COR-L47 (cell line): ENCODE results near the gene GPR132.
"Not testable (repeated sequence)": the region's sequence is repeated elsewhere in the genome, so short reads cannot be mapped to it uniquely, and the experiment has no call there.

ENCODE experiments used
- DNase-seq: peaks from one replicate; lab custom pipeline; 2025; lab: John Stamatoyannopoulos, UW

The GPR132 gene

GRCh38 chr14:105065280-105066228 lies at the start of gene GPR132:
Gene GPR132, minus strand, starts transcription at chr14:105065430. Its CDS starts 10,010 bp downstream, at chr14:105055420.
- no peak for DNase-seq

DNA sequence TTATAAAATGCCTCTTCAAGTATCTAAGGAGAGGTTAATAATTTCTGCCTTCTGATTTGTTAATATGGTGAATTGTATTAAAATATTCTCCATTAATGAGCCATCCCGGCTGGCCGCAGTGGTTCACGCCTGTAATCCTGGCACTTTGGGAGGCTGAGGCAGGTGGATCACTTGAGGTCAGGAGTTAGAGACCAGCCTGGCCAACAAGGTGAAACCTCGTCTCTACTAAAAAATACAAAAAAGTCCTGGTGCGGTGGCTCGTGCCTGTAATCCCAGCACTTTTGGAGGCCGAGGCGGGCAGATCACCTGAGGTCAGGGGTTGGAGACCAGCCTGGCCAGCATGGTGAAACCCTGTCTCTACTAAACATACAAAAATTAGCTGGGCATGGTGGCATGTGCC lies 44.0 kb upstream of the GPR132 start:
- DNase-seq, result not testable (repeated sequence)

DNA sequence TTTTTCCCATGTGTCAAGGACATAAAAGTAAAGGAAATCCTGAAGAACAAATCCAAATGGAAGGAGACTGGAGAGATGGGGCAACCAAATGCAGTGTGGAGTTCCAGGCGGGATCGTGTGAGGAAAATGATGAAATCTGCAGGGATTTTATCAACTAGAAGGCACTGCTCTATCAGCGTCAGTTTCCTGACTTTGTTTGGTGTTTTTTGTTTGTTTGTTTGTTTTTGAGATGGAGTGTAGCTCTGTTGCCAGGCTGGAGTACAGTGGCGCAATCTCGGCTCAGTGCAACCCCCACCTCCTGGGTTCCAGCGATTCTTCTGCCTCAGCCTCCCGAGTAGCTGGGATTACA lies 43.3 kb upstream of the GPR132 start:
- no peak for DNase-seq

DNA sequence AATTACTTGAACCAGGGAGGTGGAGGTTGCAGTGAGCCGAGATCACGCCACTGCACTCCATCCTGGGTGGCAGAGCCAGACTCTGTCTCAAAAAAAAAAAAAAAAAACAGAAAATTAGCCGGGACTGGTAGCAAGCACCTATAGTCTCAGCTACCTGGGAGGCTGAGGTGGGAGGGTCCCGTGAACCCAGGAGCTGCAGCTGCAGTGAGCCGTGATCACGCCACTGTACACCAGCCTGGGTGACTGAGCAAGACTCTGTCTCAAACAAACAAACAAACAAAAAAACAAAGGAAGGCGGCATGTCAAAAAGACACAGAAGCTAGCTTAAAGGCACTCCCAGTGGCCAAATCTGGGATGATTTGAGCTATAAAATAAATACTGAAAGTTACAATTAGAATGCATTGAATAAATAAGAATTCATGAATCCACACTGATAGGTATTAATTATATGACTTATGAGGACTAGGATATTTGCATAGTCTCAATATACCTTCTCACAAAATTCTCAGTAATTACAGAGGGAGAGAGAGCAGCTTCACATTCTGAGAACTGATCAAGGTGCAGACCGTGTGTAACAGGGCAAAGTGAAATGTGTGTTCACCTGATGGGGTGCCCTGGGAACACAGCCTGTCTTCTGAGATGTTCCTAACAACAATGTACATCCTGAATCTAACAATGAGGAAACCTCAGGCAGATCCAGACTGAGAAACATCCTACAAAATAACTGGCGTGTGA lies 42.7 kb upstream of the GPR132 start:
- no peak for DNase-seq

DNA sequence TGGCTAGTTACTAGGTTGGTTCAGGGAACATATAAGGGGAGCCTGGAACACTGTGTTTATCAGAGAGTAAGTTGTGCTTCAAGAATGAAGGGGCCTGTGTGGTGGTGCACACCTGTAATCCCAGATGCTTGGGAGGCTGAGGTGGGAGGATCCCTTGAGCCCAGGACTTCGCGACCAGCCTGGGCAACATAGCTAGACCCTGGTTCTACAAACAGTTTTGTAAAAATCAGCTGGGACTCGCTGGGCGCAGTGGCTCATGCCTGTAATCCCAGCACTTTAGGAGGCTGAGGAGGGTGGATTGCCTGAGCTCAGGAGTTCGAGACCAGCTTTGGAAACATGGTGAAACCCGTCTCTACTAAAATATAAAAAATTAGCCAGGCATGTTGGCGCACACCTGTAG lies 42.1 kb upstream of the GPR132 start:
- DNase-seq, result no peak

DNA sequence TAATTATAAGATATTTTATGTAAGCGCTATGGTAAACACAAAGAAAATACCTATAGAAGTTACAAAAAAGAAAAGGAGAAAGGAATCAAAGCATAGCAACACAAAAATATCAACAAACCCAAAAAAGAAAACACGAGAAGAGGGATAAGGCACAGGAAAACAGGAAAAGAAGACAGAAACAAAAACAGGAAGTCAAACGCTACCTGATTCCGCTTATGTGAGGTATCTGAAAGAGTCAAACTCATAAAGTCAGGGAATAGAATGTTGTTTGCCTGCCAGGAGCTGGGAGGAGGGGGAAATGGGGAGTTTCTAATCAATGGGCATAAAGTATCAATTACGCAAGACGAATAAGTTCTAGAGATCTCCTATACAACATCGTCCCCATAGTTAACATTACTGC lies 39.9 kb upstream of the GPR132 start:
- DNase-seq, result no peak

DNA sequence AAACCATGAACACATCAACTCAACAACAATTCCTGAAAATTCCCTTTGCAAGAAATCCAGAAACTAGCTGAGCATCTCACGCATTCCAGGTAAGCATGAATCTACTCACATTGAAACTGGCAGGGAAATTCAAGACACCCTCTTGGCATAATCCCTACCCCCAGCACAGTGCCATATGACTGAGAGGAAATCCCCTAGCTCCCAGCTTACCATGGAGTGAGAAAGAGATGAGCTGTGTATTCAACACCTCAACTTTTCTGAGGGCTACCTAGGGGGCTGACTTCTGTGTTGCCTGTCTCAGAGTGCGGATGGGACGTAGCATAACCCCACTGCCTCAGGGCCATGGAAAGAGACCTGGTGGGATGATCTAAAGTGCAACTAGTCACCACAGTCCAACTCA lies 37.7 kb upstream of the GPR132 start:
- no peak for DNase-seq

- DNase-seq, result no peak
Measured at GRCh38 chr14:105102361-105102870, 37.2 kb upstream of the GPR132 start.

DNA sequence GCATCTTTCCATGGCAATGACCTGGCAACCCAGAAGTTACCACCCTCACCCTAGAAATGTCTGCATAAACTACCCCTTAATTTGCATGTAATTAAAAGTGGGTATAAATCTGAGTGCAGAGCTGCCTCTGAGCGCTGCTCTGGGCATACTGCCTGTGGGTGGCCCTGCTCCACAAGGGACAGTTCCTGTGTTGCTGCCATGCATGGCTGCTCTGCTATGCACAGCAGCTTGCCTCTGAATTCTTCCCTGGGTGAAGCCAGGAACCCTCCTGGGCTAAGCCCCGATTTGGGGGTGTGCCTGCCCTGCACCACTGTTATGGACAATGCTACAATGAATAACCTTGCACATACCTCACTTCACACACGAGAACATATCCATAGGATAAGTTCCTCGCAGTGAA lies 35.7 kb upstream of the GPR132 start:
- no peak for DNase-seq

GRCh38 chr14:105099778-105100177 lies 34.5 kb upstream of the GPR132 start:
- DNase-seq, result no peak

DNA sequence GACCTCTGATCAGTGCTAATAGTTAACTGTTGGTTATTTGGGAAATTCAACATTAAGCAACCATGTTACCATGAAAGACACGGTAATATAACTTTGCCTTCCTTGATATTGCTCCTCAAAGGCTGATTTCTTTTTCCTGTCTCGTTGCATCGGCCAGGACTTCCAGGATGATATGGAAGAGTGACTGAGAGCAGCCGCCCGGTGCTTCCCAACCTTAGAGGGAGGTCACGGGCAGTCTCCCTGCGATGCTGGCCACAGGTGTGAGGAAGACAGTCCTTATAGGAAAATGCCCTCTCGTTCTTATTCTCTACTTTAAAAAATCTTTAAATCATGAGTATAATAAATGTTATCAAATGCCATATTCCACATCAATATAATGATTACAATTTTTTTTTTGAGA lies 33.1 kb upstream of the GPR132 start:
- no peak for DNase-seq

DNA sequence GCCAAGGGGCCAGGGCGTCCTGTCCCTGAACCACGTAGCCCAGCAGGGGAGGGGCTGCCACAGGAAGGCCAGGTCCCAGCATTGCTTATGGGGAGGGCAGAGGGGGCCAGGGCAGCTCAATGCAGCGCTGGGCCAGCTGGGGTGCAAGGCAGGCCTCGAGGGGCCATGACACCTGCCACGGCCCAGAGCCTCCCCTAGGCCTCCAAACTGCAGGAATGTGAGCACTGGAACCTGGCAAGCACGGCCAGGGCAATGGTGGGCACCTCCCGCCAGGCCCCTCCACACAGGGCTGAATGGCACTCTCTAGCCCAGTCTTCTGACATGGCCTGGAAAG lies 32.5 kb upstream of the GPR132 start:
- DNase-seq, result no peak

DNA sequence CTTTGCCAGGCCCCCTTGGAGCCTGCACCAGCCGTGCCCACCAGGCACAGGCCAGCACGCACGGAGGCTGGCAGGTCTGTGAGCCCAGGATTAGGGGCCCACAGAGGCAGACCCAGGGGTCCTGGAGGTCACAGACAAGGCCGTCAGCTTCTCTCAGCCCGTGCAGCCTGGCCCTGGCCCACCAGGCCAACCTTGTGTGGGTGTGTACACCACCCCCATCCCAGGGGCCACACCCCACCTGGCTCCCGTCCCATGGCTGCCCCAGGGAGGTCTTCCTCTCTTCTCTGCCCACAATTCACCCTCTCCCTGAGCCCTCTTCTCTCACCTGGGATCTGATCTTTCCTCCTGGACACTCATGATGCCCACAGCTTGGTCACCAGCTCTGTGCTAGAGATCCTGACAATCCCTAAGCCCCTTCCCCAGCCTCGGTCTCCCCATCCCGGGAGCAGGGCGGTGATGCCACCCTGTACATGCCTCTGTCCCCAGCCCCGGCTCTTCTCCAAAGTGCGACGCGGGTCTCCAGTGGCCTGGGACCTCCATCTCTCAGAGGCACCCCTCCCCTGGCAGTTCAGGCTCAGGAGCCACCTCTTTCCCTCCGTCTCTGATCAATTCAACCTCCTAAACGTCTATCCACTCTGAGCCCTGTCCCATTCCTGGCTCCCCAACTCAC lies 31.1 kb upstream of the GPR132 start:
- DNase-seq, result no peak

DNA sequence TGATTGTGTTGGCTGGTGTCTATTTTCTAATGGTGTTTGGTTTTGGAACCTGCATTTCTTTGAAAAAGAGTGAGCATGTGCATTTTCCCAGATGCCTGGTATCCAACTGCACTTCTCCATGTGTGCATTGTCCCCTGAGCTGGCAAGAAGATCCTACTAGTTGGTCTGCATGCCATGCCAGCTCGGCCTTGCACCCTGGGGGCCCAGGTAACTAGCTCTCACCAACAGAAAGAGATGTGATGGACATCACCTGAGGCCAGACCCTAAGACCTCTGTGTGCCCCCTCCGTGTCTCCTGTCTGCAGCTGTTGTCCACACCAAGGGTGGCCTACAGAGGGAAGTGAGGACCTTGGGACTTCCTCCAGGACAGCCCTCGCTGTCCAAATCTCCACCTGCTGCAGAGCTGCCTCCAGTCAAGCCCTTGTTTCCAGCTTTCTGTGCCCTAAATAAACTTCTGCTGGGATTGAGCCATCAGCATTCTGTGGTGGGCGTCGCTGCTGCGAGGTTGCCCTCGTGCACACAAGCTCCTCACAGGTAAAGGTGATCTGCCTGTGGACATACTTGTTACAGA lies 30.1 kb upstream of the GPR132 start:
- DNase-seq, result no peak

DNA sequence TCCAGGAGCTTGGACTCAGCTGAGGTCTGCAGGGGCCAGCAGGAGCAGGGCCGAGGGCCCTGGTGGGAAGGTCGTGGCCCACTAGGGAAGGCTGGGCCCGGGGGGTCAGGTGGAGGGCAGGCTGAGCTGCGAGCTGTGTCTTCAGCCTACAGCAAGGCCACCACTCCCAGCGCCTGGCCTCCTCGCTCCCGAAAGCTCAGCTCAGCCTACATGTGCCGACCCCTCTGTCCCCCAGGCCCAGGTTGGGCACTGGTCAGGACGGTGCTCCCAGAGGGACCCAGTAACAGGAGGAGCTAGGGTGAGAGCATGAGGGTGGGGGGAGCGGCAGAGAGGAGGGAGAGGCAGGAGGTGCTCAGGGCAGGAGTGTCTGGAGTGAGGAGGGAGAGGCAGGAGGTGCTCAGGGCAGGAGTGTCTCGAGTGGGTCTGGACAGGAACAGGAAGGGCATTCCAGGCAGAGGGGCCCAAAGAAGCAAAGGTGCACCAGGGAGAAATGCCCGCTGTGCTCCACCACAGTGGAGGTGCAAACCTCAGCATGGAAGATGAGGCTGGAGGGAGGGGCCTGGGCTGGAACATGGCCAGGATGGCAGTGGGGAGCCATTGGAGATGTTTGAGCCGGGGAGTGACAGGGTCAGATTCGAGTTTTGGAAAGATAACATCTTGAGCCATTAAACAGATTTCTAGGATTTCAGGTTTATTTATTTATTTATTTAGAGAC lies 29.1 kb upstream of the GPR132 start:
- DNase-seq, result no peak

DNA sequence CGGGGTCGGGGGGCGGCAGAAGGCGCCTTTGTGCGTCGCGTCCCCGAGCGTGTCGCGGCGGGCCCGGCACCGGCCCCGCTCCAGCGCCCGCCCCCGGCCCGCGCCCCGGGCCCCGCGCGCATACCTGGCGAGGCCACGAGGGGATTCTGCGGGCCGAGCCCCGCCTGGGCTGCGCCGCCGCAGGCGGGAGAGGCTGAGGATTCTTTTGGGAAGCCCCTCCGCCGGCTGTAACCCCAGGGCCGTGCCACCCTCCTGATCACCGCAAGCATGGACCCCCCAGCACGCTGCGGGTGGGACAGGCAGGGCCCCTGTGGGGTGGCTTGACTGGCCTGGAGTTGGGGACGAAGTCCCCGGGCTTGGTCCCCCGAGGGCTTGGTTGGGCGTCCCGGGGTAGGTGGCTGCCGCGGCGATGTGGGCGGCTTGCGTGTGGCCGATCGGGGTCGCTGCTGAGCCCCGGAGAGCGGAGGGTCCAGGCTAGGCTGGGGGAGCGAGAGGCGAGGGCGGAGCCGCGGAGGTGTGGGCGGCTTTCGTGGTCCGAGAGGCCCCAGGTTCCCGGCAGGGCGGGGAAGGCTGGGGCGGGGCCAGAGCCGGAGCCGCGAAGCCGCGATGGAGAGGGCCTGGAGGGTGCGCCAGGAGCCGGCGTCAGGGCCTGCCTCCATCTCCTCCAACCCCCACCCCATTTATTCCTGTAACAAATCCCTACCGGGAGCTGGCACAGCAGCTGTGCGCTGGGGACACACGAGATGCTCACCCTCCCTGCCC lies 28.4 kb upstream of the GPR132 start:
- peak; percentile 32 for DNase-seq

DNA sequence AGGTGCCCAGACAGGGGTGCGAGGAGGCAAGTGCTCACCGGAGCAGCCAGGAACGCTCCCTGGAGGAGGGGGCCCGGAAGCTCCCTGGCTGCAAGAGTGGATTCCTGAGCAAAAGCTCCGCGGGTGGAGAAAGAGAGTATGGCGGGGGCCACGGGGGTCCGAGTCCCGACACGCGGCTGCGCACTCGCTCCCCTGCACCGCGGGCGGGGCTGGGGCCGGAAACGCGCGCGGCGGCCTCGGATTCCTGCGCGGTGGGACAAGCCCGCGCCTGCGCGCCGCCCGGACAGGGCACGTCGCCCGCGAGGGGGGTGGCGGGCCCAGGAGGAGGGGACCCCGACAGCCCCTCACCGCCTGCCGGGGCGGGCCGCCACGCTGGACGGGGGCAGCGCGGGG lies 27.8 kb upstream of the GPR132 start:
- DNase-seq, result no peak

DNA sequence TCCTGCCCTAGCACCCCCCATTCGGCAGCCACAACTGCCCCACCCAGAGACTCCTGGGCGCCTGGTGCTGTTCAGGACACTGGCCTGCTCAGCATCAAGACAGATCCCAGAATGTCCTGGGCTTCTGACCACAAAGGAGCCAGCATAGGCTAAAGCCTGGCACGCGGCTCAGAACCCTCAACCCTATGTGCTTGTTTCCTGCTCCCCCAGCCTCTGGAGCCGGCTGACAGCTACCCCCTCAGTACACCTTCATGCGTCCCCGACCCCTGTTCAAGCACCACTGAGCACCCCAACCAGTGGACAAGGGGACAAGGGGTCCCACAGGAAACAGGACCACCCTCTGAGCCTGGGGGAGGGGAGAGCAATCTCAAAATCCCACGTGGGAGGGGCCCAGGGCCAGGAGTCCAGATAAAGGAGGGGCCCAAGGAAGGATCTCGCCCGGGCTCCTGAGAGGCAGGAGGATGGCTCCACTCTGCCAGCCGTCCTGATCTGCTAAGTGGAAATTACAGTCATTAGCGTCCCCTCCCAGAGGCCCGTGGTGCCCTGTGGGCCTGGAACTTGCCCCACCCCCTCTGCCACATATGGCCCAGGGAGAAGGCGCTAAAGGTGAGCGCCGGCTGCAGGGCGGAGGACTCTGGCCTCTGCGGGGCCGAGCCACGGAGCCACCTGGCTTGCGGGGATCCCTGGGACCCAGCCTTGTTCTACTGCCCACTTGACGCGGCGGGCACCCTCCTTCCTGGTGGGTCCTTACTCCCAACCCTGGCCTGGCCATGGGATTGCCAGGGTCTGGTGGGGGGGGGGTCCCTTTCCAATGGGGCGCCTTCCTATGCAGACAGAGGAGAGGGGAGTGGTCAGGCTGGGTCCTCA lies 27.2 kb upstream of the GPR132 start:
- no peak for DNase-seq

DNA sequence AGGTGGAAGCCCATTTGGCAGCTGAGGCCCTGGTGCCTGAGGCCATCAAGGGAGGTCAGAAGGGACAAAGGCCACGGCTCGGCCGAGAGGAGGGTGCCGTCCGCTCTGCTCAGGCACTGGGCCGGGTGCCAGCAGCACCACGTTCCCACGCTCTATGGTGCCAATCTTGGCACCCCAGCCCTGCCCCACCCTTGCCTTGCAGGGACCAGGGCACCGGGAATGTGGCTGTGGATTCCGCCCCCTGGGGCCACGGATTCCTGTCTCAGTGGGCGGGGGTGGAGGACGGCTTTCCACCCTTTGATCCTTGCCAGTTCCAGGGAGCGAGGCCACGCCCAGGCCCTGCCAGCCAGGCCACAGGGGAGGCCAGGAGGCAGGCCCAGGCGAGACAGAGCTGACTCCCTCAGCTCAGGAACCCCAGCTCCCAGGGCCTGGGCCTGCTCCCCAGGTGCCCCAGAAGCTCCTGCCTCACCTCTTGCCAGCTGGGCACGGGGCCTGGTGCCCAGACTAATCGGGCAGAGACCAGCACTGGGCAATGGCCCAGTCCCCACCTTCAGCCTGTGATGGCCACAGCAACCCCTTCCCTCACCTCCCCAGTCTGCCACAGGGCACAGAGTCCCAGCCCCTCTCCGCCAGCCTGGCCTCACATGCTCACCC lies 26.4 kb upstream of the GPR132 start:
- DNase-seq, result peak; percentile 69
